ENCODE results near the gene SPRYD7. TPM values are rescaled to one million over a fixed set of nuclear protein-coding genes. Genes with fewer than 3 reads are reported as not detected.
A peak's percentile ranks its signal among the peaks of the same experiment; 100 is the strongest.
"Not testable (repeated sequence)": the region's sequence is repeated elsewhere in the genome, so short reads cannot be mapped to it uniquely, and the experiment has no call there.

SPRYD7 gene, protein sequence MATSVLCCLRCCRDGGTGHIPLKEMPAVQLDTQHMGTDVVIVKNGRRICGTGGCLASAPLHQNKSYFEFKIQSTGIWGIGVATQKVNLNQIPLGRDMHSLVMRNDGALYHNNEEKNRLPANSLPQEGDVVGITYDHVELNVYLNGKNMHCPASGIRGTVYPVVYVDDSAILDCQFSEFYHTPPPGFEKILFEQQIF
- 2.2 TPM for total RNA-seq

DNA sequence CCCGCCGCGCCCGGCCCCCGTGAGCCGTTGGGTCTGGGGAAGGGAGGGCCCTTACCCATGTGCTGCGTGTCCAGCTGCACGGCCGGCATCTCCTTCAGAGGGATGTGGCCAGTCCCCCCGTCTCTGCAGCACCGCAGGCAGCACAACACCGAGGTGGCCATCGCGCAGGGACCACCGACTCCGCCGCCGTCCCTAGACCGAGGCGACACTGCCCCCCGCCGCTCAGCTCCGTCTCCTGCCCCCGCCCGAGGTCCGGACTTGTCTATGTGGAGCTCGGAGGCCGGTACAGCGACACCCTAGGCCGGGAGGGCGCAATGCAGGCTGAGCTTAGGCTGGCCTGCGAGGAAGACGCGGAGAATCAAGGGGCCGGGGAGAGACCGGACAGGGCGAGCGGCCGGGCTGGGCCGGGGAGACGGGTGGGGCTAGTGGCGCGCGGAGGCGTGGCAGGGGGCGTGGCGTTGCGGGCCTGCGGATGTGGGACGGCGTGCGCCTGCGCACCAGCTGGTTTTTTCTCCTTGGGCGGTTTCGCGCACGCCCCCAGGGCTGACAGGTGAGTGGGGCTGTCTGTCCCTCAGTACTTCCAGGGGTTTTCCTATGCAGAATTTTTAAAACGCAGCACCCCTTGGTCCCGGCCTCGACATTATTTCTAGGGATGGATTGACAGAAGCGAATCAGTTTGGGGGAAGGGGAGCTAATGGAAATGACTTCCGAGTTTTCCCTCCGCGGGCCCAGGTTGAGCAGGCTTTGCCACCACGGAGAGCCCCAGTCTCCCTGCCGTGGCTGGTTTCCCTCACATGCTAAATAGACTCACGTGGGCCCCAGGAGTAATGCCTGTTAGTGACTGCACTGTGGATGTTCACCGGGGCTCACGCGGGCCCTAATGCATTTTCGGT lies at the start of gene SPRYD7:
Gene SPRYD7, minus strand, starts transcription at position 266 of the 893 bp plus-strand sequence. Its CDS starts 105 bp downstream, at position 161.
- Histone ChIP-seq H3K9me3 (ENCODE audit: low read depth, low read length) (no peaks in the 10 kb centered on the region), H3K27me3 (ENCODE audit: insufficient read depth, low read length) (no peaks in the 10 kb centered on the region), H3K4me3 (ENCODE audit: low read length) (peak within 1 kb of the TSS; percentile 93), H3K4me1 (ENCODE audit: insufficient read depth, low read length) (peaks cover 22% of the 10 kb centered on the region)

DNA sequence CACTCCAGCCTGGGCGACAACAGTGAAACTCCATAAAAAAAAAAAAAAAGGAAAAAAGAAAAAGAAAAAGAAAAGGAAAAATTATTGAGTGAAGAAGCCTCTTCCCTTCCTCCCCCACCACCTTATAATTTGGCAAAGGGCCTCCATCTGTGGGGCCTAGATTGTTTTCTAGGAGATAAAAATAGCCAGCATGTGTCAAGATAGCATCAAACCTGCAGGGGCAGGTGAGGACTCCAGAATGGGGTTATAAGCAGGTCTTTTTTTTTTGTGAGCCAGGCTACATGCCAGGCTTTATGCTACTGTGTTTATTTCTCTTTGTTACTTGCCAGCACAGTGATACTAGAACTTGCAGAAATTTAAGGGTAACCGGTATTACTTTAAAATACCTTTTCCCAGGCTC lies 49.0 kb upstream of the SPRYD7 start:
- no peaks in the 10 kb centered on the region for H3K9me3 ChIP-seq (ENCODE audit: low read depth, low read length)
- no peak overlapping the region for H3K4me3 ChIP-seq (ENCODE audit: low read length)
- no peaks in the 10 kb centered on the region for H3K27me3 ChIP-seq (ENCODE audit: insufficient read depth, low read length)
- H3K4me1 ChIP-seq (ENCODE audit: insufficient read depth, low read length), result no peaks in the 10 kb centered on the region

DNA sequence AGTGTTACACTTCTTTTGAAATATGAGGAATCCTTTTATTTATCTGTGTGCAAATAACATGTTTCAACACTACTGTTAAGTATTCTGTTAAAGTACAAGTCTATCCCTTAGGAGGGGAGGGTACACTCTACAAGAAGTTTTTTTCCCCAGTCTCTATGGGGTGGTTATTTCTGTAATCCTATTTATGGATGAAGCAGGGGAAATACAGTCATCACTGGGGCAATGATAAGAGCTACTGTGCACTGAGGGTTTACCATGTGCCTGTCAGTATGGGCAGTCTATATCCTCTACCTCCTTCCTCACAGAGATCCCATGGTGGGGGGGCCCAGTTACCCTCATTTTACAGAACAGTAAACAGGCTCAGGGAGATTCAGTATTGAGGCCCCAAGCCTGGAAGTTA lies 44.1 kb upstream of the SPRYD7 start:
- no peaks in the 10 kb centered on the region for H3K9me3 ChIP-seq (ENCODE audit: low read depth, low read length)
- H3K27me3 ChIP-seq (ENCODE audit: insufficient read depth, low read length), result no peaks in the 10 kb centered on the region
- H3K4me3 ChIP-seq (ENCODE audit: low read length), result no peak overlapping the region
- H3K4me1 ChIP-seq (ENCODE audit: insufficient read depth, low read length), result no peaks in the 10 kb centered on the region

DNA sequence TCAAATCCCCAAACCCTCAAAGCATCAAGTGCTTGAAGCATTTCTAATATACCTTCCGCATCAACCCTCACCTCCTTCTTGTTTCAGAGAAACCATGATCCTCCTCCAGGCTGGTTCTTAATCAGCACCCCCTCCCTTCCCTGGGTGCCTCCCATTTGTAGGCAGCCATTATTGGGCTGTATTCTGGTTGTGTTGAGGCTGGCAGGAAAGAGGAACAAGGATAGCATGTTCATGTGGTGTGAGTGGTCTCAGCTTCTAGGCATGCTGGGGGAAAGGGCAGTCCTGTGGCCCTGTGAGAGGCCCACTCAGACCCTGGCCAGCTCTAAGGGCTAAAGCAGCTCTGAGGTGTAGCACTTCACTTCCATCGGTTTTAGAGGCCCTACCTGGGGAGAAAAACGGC lies 41.9 kb upstream of the SPRYD7 start:
- Histone ChIP-seq H3K27me3 (ENCODE audit: insufficient read depth, low read length) (no peaks in the 10 kb centered on the region), H3K4me1 (ENCODE audit: insufficient read depth, low read length) (no peaks in the 10 kb centered on the region), H3K9me3 (ENCODE audit: low read depth, low read length) (no peaks in the 10 kb centered on the region), H3K4me3 (ENCODE audit: low read length) (no peak overlapping the region)

DNA sequence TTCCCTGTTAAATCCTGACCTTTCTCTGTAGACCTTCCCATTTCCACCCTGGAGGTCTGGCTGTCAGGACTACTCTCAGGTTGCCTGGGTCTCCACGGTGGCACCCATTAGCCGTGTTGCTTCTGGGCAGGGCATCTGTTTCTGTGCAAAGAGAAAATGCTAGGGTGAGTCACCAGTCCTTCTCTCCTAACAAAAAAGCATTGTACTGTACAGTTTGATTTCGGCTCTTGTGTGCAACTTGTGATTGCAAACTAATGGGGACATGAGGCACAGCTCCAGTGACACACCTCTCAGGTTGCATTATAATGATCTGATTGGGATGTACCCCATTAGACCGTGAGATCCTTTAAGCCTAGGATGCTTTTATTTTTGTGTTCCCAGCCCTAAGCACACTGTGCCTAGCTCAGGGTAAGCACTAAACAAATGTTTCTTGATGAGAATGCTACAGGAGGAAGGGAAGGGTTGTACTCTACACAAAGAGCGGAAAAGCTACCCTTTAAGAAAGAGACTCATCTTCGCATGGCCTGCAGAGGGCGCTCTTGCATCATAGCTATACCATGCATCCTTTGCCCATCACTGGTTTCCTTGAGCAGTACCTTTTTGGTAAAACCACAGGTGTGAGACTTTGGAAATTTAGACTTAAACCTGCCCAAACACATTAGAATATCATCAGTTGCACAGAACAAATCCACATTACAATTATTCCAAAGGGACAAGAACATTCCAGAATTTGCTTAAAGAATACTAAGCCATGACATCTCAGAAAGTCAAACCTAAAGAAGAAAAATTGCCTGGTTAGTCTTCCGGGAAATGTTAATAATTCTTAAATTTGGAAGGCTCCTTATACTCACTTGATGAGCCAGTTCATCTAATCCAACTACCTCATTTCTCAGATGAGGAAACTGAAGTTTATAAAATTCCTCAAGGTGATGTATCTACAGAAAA lies 40.4 kb upstream of the SPRYD7 start:
- Histone ChIP-seq H3K4me1 (ENCODE audit: insufficient read depth, low read length) (no peaks in the 10 kb centered on the region), H3K27me3 (ENCODE audit: insufficient read depth, low read length) (no peaks in the 10 kb centered on the region), H3K4me3 (ENCODE audit: low read length) (no peak overlapping the region), H3K9me3 (ENCODE audit: low read depth, low read length) (no peaks in the 10 kb centered on the region)

DNA sequence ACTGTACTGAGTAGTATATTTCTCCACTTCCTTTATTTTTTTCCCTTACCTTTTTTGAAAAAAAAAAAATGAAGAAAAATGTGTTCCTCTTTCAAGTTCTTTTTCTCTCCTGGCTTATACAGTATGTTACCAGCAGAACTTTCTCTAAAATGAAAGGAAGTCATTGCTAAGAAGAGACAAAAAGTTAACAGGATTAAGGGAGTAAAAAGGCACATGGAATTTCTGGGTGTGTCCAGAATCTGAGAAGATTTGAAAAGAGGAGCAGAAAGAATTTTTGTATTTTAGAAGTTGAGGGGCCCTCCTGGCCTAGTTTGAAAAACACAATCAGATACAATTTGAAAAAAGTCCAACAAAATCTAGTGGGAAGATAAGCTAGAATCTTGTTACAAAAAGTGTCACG lies 39.7 kb upstream of the SPRYD7 start:
- no peaks in the 10 kb centered on the region for H3K4me1 ChIP-seq (ENCODE audit: insufficient read depth, low read length)
- no peaks in the 10 kb centered on the region for H3K27me3 ChIP-seq (ENCODE audit: insufficient read depth, low read length)
- no peaks in the 10 kb centered on the region for H3K9me3 ChIP-seq (ENCODE audit: low read depth, low read length)
- no peak overlapping the region for H3K4me3 ChIP-seq (ENCODE audit: low read length)

DNA sequence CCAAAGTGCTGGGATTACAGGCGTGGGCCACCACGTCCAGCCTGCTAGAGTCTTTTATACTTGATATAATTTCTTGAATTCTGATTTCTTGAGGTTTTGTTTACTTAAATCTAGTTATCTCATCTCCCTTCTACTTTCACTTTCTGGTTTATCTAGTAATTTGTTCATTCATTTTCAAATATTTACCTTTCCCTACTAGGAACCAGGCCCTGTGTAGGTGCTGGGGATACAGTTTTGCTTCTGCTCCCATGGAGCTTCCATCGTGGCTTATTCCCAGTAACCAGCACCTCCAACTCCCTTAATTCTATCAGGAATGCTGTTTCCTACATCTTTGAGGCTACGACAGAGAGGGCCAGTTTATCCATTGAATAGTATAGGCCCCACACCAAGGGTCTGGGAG lies 36.6 kb upstream of the SPRYD7 start:
- H3K27me3 ChIP-seq (ENCODE audit: insufficient read depth, low read length), result no peaks in the 10 kb centered on the region
- H3K4me3 ChIP-seq (ENCODE audit: low read length), result no peak overlapping the region
- no peaks in the 10 kb centered on the region for H3K9me3 ChIP-seq (ENCODE audit: low read depth, low read length)
- no peaks in the 10 kb centered on the region for H3K4me1 ChIP-seq (ENCODE audit: insufficient read depth, low read length)

DNA sequence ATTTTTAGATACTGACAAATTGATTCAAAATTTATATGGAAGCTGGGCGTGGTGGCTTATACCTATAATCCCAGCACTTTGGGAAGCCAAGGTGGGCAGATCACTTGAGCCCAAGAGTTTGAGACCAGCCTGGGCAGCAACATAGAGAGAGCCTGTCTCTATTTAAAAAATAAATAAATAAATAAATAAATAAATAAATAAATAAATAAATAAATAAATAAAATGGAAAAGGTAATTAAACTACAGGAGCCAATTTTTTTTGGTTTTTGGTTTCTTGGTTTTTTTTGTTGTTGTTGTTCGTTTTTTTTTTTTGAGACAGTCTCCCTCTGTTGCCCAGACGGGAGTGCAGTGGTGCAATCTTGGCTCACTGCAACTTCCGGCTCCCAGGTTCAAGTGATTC lies 31.3 kb upstream of the SPRYD7 start:
- no peaks in the 10 kb centered on the region for H3K27me3 ChIP-seq (ENCODE audit: insufficient read depth, low read length)

DNA sequence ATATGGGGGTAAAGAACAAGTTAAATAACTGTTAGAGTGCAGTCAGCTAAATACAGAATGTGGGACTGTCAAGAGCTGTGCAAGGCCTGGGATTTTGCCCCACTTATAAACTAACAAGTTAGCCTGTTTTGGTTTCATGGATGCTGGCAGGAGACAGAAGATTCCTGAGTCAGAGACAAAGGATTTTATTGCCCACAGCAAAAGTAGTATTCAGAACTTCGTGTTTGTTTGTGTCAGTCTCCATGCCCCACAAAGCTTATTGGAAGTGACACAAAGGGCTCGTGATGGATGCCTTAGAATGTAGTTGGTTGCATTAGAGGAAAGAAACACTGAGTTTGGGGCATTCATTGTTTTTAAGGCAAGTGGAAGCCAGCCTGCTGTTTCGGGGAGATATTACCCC lies 22.2 kb upstream of the SPRYD7 start:
- no peak overlapping the region for H3K4me3 ChIP-seq (ENCODE audit: low read length)
- H3K27me3 ChIP-seq (ENCODE audit: insufficient read depth, low read length), result no peaks in the 10 kb centered on the region
- peaks cover 6% of the 10 kb centered on the region for H3K9me3 ChIP-seq (ENCODE audit: low read depth, low read length)
- H3K4me1 ChIP-seq (ENCODE audit: insufficient read depth, low read length), result peaks cover 7% of the 10 kb centered on the region

More for the DNA sequence above, 31.3 kb upstream of the SPRYD7 start:
- Histone ChIP-seq H3K4me3 (ENCODE audit: low read length) (no peak overlapping the region), H3K9me3 (ENCODE audit: low read depth, low read length) (peaks cover 11% of the 10 kb centered on the region), H3K4me1 (ENCODE audit: insufficient read depth, low read length) (no peaks in the 10 kb centered on the region)

DNA sequence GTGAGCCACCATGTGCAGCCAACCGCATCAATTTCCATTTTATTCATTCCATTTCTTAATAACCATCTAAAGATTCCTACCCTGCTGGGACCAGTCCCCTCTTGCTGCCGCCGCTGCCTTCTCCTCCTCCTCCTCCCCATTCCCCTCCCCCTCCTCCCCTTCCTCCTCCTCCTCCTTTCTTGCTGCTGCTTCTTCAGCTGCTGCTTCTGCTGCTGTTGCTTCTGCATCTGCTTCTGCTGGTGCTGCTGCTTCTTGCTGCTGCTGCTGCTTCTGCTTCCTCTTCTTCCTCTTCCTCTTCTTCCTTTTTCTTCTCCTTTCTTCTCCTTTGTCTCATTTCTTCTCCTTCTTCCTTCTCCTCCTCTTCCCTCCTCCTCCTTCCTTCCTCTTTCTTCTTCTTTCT lies 20.0 kb upstream of the SPRYD7 start:
- H3K9me3 ChIP-seq (ENCODE audit: low read depth, low read length), result no peaks in the 10 kb centered on the region
- H3K4me3 ChIP-seq (ENCODE audit: low read length), result no peak overlapping the region
- no peaks in the 10 kb centered on the region for H3K27me3 ChIP-seq (ENCODE audit: insufficient read depth, low read length)
- H3K4me1 ChIP-seq (ENCODE audit: insufficient read depth, low read length), result peaks cover 7% of the 10 kb centered on the region

DNA sequence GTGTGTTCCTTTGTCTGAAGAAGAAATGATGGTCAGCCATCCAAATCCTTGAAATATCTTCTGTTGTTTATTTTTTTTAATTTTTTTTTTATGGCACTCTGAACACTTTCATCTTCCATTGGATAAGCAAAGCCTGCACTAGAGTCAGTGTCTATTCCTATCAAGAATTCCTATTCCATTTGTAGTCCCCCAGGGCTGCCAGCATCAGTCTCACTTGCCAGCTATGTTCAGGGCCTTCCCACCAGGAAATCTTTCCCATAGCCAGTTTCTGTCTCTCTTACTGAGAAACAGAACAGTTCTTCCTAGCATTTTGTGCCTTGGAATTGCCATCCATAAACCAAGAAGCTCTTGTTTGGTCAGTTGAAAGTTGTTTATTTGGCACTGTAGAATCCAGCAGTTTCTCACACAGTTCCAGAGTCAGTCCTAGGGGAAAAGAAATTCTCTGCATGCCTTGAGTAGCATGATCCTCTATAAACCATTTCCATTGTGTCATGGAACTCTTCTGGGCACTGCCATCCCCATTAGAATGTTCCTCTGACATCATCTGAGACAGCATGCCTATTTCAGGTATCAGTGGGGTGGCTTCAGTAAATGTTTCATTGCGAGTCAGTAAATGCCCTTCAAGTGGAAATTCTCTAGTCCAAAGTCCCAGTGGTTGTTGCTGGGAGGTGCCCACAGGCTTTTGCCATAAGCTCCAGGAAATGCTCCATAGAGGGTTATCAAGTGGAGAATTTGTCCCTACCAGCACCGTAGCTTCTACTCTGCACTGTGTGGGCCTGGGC lies 18.7 kb upstream of the SPRYD7 start:
- Histone ChIP-seq H3K4me3 (ENCODE audit: low read length) (no peak overlapping the region), H3K4me1 (ENCODE audit: insufficient read depth, low read length) (peaks cover 7% of the 10 kb centered on the region), H3K9me3 (ENCODE audit: low read depth, low read length) (no peaks in the 10 kb centered on the region), H3K27me3 (ENCODE audit: insufficient read depth, low read length) (no peaks in the 10 kb centered on the region)

DNA sequence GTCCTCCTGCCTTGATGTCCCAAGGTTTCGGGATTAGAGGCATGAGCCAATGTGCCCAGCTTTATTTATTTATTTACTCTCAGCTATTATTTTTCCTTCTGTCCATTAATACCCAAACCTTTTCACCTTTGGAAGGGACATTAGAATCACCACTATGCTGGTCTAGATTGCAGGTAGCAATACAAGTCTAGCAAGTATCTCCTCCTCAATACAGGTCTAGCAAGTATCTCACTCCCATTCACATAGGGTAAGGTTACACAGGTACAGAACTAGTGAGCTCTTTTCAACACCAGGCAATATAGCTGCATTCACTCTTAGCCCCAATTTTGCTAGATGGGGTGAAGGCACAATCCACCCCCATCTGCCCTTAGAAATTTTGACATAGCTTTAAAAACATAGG lies 17.4 kb upstream of the SPRYD7 start:
- no peaks in the 10 kb centered on the region for H3K9me3 ChIP-seq (ENCODE audit: low read depth, low read length)
- no peak overlapping the region for H3K4me3 ChIP-seq (ENCODE audit: low read length)
- H3K4me1 ChIP-seq (ENCODE audit: insufficient read depth, low read length), result peaks cover 7% of the 10 kb centered on the region
- H3K27me3 ChIP-seq (ENCODE audit: insufficient read depth, low read length), result no peaks in the 10 kb centered on the region

DNA sequence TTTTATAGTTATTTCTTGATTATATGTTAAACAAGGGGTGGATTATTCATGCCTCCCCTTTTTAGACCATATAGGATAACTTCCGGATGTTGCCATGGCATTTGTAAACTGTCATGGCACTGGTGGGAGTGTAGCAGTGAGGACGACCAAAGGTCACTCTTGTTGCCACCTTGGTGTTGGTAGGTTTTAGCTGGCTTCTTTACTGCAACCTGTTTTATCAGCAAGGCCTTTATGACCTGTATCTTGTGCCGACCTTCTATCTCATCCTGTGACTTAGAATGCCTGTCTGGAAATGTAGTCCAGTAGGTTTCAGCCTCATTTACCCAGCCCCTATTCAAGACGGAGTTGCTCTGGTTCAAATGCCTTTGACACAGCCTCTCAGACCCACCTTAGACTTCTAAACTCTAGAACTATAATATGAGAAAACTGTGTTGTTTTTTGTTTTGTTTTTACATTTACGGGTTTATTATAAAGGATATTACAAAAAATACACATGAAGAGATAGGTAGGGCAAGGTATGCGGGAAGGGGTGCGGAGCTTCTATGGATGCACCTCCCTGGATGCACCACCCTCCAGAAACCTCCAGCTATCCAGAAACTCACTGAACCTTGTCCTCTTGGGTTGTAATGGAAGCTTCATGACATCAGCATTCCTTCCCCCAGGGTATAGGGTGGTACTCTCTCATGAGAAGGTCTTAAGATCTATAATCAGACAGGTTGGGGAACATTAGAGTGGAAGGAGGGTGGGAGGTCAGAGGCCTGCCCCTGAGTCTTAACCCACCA lies 15.8 kb upstream of the SPRYD7 start:
- Histone ChIP-seq H3K27me3 (ENCODE audit: insufficient read depth, low read length) (no peaks in the 10 kb centered on the region), H3K9me3 (ENCODE audit: low read depth, low read length) (no peaks in the 10 kb centered on the region), H3K4me3 (ENCODE audit: low read length) (no peak overlapping the region), H3K4me1 (ENCODE audit: insufficient read depth, low read length) (peaks cover 7% of the 10 kb centered on the region)

DNA sequence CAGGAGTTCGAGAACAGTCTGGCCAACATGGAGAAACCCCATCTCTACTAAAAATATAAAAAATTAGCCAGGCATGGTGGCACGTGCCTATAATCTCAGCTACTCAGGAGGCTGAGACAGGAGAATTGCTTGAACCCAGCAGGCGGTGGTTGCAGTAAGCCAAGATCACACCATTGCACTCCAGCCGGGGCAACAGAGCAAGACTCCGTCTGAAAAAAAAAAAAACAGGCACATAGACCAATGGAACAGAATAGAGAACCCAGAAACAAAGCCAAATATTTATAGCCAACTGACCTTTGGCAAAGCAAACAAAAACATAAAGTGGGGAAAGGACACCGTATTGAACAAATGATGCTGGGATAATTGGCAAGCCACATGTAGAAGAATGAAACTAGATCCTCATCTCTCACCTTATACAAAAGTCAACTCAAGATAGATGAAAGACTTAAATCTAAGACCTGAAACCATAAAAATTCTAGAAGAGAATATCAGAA lies 12.7 kb upstream of the SPRYD7 start:
- H3K4me3 ChIP-seq (ENCODE audit: low read length); H3K27me3 ChIP-seq (ENCODE audit: insufficient read depth, low read length); H3K9me3 ChIP-seq (ENCODE audit: low read depth, low read length); H3K4me1 ChIP-seq (ENCODE audit: insufficient read depth, low read length): not testable (repeated sequence)

Data from mononuclear cell (primary cell).